Ascending aorta (tissue), 2 donors: Measurements from ENCODE around the gene AGO1. TPM values are rescaled to one million over a fixed set of nuclear protein-coding genes. Genes with fewer than 3 reads are reported as not detected.
A peak's percentile ranks its signal among the peaks of the same experiment; 100 is the strongest.

Experiments
- DNase-seq, 2 donors: peaks; one replicate each; pipeline ENCODE4 v3.0.0-alpha.2; 2019; ENCODE audit warnings: low spot score in 2 of 2
- H3K27ac ChIP-seq, 2 donors: fragments of 200-600 bp; sonication (generic); one replicate each; pipeline ENCODE4 v1.5.1; 2016 to 2017; ENCODE audit warnings: mild to moderate bottlenecking in 1 of 2
- H3K27me3 ChIP-seq: fragments of 200-600 bp; sonication (generic); one replicate; pipeline ENCODE4 v1.5.1; 2017
- H3K36me3 ChIP-seq, 2 donors: fragments of 200-600 bp; sonication (generic); one replicate each; pipeline ENCODE4 v1.5.1; 2016
- H3K4me1 ChIP-seq, 2 donors: fragments of 200-600 bp; sonication (generic); one replicate each; pipeline ENCODE4 v1.5.1; 2016 to 2017; ENCODE audit warnings: mild to moderate bottlenecking in 1 of 2
- H3K4me3 ChIP-seq, 2 donors: fragments of 200-600 bp; sonication (generic); one replicate each; pipeline ENCODE4 v1.5.1; 2016 to 2017; ENCODE audit warnings: mild to moderate bottlenecking in 1 of 2
- H3K9me3 ChIP-seq, 2 donors: fragments of 200-600 bp; sonication (generic); one replicate each; pipeline ENCODE4 v1.5.1; 2016
- CTCF ChIP-seq, 3 experiments: fragments of 200-600 bp in 2 of 3; fragments of 450-650 bp in 1 of 3; sonication (generic) in 2 of 3; IDR thresholded peaks; one replicate each; pipeline ENCODE4 v1.5.1; 2016 to 2019; ENCODE audit warnings: antibody characterized with exemption in 3 of 3, mild to moderate bottlenecking in 1 of 3, moderate library complexity in 1 of 3
- intact Hi-C: fragments of 100-400 bp; cut with DNase I; formaldehyde crosslinking; loops from one replicate; pipeline ENCODE4 v1.15.1; 2023
- total RNA-seq: library from RNA; depleted of rRNA; stranded (reverse); fragments of >200 nt; gene quantifications from one replicate; pipeline ENCODE4 v1.1.0, GENCODE V29; 2016

Gene AGO1
- total RNA-seq, 1 donor from 2014 or later: 24.2 TPM

- H3K27me3 ChIP-seq: no peaks in the 10 kb centered on the region
- H3K4me3 ChIP-seq: peak within 1 kb of the TSS; percentile 86 to 90
- no peaks in the 10 kb centered on the region for H3K36me3 ChIP-seq
- H3K9me3 ChIP-seq: no peaks in the 10 kb centered on the region
- no peak for TF ChIP-seq CTCF (IDR thresholded peaks at IDR 0.05)
- H3K27ac ChIP-seq: peak within 1 kb of the TSS; percentile 98 to 99
- DNase-seq: peak; percentile 21 to 88
- H3K4me1 ChIP-seq: peaks cover 0 to 13% of the 10 kb centered on the region in 2 donors
- intact Hi-C loops: loop anchor here (1.0 to 10.0 kb wide), 4 partner anchors 48 to 456 kb away; partner anchors contain the start of genes ADPRS, AGO1, C1orf216 and TEKT2
These were observed 47.8 kb downstream of the AGO1 start, which contains the start of gene AGO3 for GRCh38 chr1:35930593-35931445. Gene AGO3 (plus strand): TSS chr1:35931105. CDS start chr1:35931427, 322 bp downstream.

GRCh38 chr1:35931446-35932157, 48.6 kb downstream of the AGO1 start:
- TF ChIP-seq CTCF (IDR thresholded peaks at IDR 0.05): no peak
- intact Hi-C loops: loop anchor here (1.0 to 10.0 kb wide), 4 partner anchors 48 to 455 kb away; partner anchors contain the start of genes ADPRS, AGO1, C1orf216 and TEKT2
- DNase-seq: no peak

DNA sequence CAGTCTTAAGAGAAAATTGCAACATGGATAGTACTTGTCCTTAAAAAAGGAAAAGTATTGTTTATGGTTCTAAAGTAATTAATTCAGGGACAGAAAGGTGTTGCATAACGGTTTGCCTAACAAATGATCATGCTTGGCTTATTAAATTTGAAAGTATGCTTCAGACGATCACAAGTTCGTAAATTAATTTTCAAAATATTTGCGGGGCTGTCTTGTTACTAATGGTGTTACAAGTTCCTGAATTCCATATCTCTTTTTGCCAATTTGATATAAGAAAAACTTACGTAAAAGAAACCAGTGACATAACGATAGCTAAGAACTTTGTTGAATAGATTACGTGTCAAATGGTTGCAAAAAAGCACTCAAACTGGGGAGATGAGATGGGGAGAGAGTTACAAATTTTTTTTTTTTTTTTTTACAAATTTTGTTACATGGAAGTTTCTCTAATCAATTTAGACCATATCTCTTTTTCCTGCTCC, 49.2 kb downstream of the AGO1 start:
- no peaks in the 10 kb centered on the region for H3K36me3 ChIP-seq
- H3K27me3 ChIP-seq: no peaks in the 10 kb centered on the region
- H3K27ac ChIP-seq: peak overlapping the region in 1 of 2 donors; percentile 98
- no peak for DNase-seq
- H3K4me1 ChIP-seq: peaks cover 0 to 17% of the 10 kb centered on the region in 2 donors
- peak overlapping the region; percentile 86 to 90 for H3K4me3 ChIP-seq
- intact Hi-C loops: loop anchor here (5.0 to 10.0 kb wide), 2 partner anchors 153 to 215 kb away; partner anchors contain the start of genes ADPRS, C1orf216 and TEKT2
- no peaks in the 10 kb centered on the region for H3K9me3 ChIP-seq
- no peak for TF ChIP-seq CTCF (IDR thresholded peaks at IDR 0.05)

More at GRCh38 chr1:35931446-35932157, 48.6 kb downstream of the AGO1 start:
- H3K4me3 ChIP-seq: peak overlapping the region; percentile 86 to 90
- H3K9me3 ChIP-seq: no peaks in the 10 kb centered on the region
- H3K27ac ChIP-seq: peak overlapping the region; percentile 98 to 99
- H3K36me3 ChIP-seq: no peaks in the 10 kb centered on the region
- H3K27me3 ChIP-seq: no peaks in the 10 kb centered on the region
- H3K4me1 ChIP-seq: peaks cover 0 to 17% of the 10 kb centered on the region in 2 donors

- H3K4me1 ChIP-seq: peaks cover 0 to 17% of the 10 kb centered on the region in 2 donors
- no peak for TF ChIP-seq CTCF (IDR thresholded peaks at IDR 0.05)
- intact Hi-C loops: loop anchor here (5.0 to 10.0 kb wide), 2 partner anchors 152 to 216 kb away; partner anchors contain the start of genes ADPRS, C1orf216 and TEKT2
These were observed 49.9 kb downstream of the AGO1 start for GRCh38 chr1:35932941-35933340.

More at GRCh38 chr1:35932941-35933340, 49.9 kb downstream of the AGO1 start:
- H3K36me3 ChIP-seq: no peaks in the 10 kb centered on the region
- no peak for DNase-seq
- H3K4me3 ChIP-seq: no peak overlapping the region
- H3K27ac ChIP-seq: no peak overlapping the region
- H3K9me3 ChIP-seq: no peaks in the 10 kb centered on the region
- H3K27me3 ChIP-seq: no peaks in the 10 kb centered on the region
